CD14-positive monocyte (primary cell): ENCODE data around the gene GNAL. TPM values are rescaled to one million over a fixed set of nuclear protein-coding genes. Genes with fewer than 3 reads are reported as not detected.

Experiments
- DNase-seq, 3 donors: peaks; one replicate each; pipeline ENCODE4 v3.0.0-alpha.2; 2011 to 2022
- H2AFZ ChIP-seq: 2 replicates; pipeline ENCODE4 v1.6.0; 2012; ENCODE audit warnings: mild to moderate bottlenecking, low read depth, low read length, inconsistent platforms; ENCODE audit not compliant: insufficient read depth, poor library complexity, severe bottlenecking
- H3K27ac ChIP-seq, 2 donors: 1 replicate in 1 of 2; 2 replicates in 1 of 2; pipeline ENCODE4 v1.5.1; 2012 to 2013; ENCODE audit warnings: low read length in 2 of 2, control low read depth in 1 of 2, inconsistent platforms in 1 of 2, low read depth in 1 of 2, mild to moderate bottlenecking in 1 of 2
- H3K27me3 ChIP-seq, 2 donors: one replicate each; pipeline versions ENCODE4 v1.6.0 to v1.6.1; 2011 to 2013; ENCODE audit warnings: low read length in 2 of 2; ENCODE audit not compliant: control insufficient read depth in 2 of 2, insufficient read depth in 2 of 2
- H3K36me3 ChIP-seq, 2 donors: replicated peaks in 1 of 2; 1 replicate in 1 of 2; 2 replicates in 1 of 2; pipeline versions ENCODE4 v1.5.1 to v1.6.1; 2012 to 2013; ENCODE audit warnings: low read length in 2 of 2, control low read depth in 1 of 2, inconsistent platforms in 1 of 2, mild to moderate bottlenecking in 1 of 2; ENCODE audit not compliant: insufficient read depth in 2 of 2, control insufficient read depth in 1 of 2
- H3K4me1 ChIP-seq, 2 donors: 1 replicate in 1 of 2; 2 replicates in 1 of 2; pipeline versions ENCODE4 v1.5.1 to v1.6.1; 2012 to 2013; ENCODE audit warnings: low read length in 2 of 2, control low read depth in 1 of 2, inconsistent platforms in 1 of 2, mild to moderate bottlenecking in 1 of 2, moderate library complexity in 1 of 2; ENCODE audit not compliant: insufficient read depth in 2 of 2, control insufficient read depth in 1 of 2
- H3K4me2 ChIP-seq: replicated peaks from 2 replicates; pipeline ENCODE3; 2012; ENCODE audit warnings: low read length, moderate library complexity, mild to moderate bottlenecking; ENCODE audit not compliant: poor library complexity, severe bottlenecking; ENCODE audit errors: extremely low read depth
- H3K4me3 ChIP-seq, 3 experiments: fragments of 200-600 bp in 1 of 3; sonication (generic) in 1 of 3; replicated peaks in 1 of 3; 1 replicate in 2 of 3; 2 replicates in 1 of 3; pipeline ENCODE4 v1.5.1; 2011 to 2013; ENCODE audit warnings: low read length in 3 of 3, mild to moderate bottlenecking in 3 of 3, control low read depth in 2 of 3, low read depth in 2 of 3, inconsistent platforms in 1 of 3, moderate library complexity in 1 of 3
- H3K79me2 ChIP-seq: 2 replicates; pipeline ENCODE4 v1.6.0; 2012; ENCODE audit warnings: mild to moderate bottlenecking, control low read depth, inconsistent platforms, low read length, moderate library complexity; ENCODE audit not compliant: insufficient read depth
- H3K9ac ChIP-seq: 2 replicates; pipeline ENCODE4 v1.6.0; 2017; ENCODE audit warnings: low read length, mild to moderate bottlenecking; ENCODE audit not compliant: insufficient read depth, poor library complexity, severe bottlenecking
- H3K9me3 ChIP-seq, 2 donors: replicated peaks in 1 of 2; 1 replicate in 1 of 2; 2 replicates in 1 of 2; pipeline versions ENCODE4 v1.5.1 to v1.6.1; 2012 to 2013; ENCODE audit warnings: low read length in 2 of 2, control low read depth in 1 of 2; ENCODE audit not compliant: control insufficient read depth in 1 of 2, insufficient read depth in 1 of 2
- H4K20me1 ChIP-seq: 2 replicates; pipeline ENCODE4 v1.6.0; 2012; ENCODE audit warnings: mild to moderate bottlenecking, low read length, control low read depth, moderate library complexity; ENCODE audit not compliant: insufficient read depth
- H3K27ac Mint-ChIP-seq, 7 donors: one replicate each; pipeline ENCODE4 v1.8.0; 2020; ENCODE audit warnings: mild to moderate bottlenecking in 7 of 7, mixed read lengths in 7 of 7, moderate library complexity in 6 of 7, inconsistent platforms in 2 of 7
- H3K27me3 Mint-ChIP-seq, 3 donors: one replicate each; pipeline ENCODE4 v1.8.0; 2021 to 2022; ENCODE audit warnings: low read depth in 3 of 3, mild to moderate bottlenecking in 3 of 3, mixed read lengths in 3 of 3, moderate library complexity in 3 of 3, inconsistent platforms in 1 of 3
- H3K36me3 Mint-ChIP-seq, 2 donors: one replicate each; pipeline ENCODE4 v1.8.0; 2020; ENCODE audit warnings: mixed read lengths in 2 of 2, inconsistent platforms in 1 of 2, mild to moderate bottlenecking in 1 of 2
- H3K4me1 Mint-ChIP-seq: one replicate; pipeline ENCODE4 v1.8.0; 2020; ENCODE audit warnings: mild to moderate bottlenecking, mixed read lengths
- H3K4me3 Mint-ChIP-seq, 2 donors: one replicate each; pipeline ENCODE4 v1.8.0; 2020; ENCODE audit warnings: mild to moderate bottlenecking in 2 of 2, mixed read lengths in 2 of 2, moderate library complexity in 1 of 2
- H3K9me3 Mint-ChIP-seq, 7 donors: one replicate each; pipeline ENCODE4 v1.8.0; 2020 to 2022; ENCODE audit warnings: mixed read lengths in 7 of 7, mild to moderate bottlenecking in 6 of 7, moderate library complexity in 6 of 7, inconsistent platforms in 2 of 7
- WGBS: methylation state at CpG from one replicate; pipeline ENCODE4 v1.1.5; 2013; ENCODE audit warnings: missing lambda C conversion rate; ENCODE audit not compliant: insufficient coverage; 5-methylcytosine and 5-hydroxymethylcytosine counted together
- intact Hi-C, 2 donors: fragments of 100-400 bp; cut with micrococcal nuclease; formaldehyde crosslinking; loops; one replicate each; pipeline versions ENCODE4 v1.15.0 to v1.15.1; 2023
- polyA plus RNA-seq, 3 donors: library from polyadenylated mRNA; depleted of rRNA in 1 of 3; unstranded in 2 of 3; stranded (reverse) in 1 of 3; fragments of 300-500 nt in 2 of 3; fragments of >200 nt in 1 of 3; fragmentation: Illumina TruSeq in 2 of 3; gene quantifications; 1 replicate in 2 of 3; 2 replicates in 1 of 3; pipeline ENCODE4 v1.2.3, GENCODE V29; 2012 to 2021
- TF ChIP-seq, protein P1 (sequence below): fragments of 200-600 bp; IDR thresholded peaks from one replicate; pipeline ENCODE4 v1.8.0; 2022; ENCODE audit warnings: antibody characterized with exemption, mild to moderate bottlenecking

GNAL gene
- polyA plus RNA-seq, 3 donors: 0.01 to 0.03 TPM; not detected in 1

GRCh38 chr18:11665587-11665986 is 23.5 kb upstream of the GNAL start:
- TF ChIP-seq, protein P1, sequence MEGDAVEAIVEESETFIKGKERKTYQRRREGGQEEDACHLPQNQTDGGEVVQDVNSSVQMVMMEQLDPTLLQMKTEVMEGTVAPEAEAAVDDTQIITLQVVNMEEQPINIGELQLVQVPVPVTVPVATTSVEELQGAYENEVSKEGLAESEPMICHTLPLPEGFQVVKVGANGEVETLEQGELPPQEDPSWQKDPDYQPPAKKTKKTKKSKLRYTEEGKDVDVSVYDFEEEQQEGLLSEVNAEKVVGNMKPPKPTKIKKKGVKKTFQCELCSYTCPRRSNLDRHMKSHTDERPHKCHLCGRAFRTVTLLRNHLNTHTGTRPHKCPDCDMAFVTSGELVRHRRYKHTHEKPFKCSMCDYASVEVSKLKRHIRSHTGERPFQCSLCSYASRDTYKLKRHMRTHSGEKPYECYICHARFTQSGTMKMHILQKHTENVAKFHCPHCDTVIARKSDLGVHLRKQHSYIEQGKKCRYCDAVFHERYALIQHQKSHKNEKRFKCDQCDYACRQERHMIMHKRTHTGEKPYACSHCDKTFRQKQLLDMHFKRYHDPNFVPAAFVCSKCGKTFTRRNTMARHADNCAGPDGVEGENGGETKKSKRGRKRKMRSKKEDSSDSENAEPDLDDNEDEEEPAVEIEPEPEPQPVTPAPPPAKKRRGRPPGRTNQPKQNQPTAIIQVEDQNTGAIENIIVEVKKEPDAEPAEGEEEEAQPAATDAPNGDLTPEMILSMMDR: no peak
- no peak overlapping the region for H3K27ac ChIP-seq
- intact Hi-C loops: no loop called here
- no peak overlapping the region for H2AFZ ChIP-seq
- Mint-ChIP-seq H3K27me3 (peaks cover 2 to 10% (median 3%) of the 10 kb centered on the region in 3 donors), H3K36me3 (no peaks in the 10 kb centered on the region), H3K4me3 (no peak overlapping the region), H3K9me3 (no peaks in the 10 kb centered on the region), H3K27ac (no peak overlapping the region), H3K4me1 (no peaks in the 10 kb centered on the region)
- WGBS: no CpG with 5 or more reads among the region's 4 CpGs
- H3K9me3 ChIP-seq: no peaks in the 10 kb centered on the region
- H3K4me3 ChIP-seq: no peak overlapping the region
- no peaks in the 10 kb centered on the region for H4K20me1 ChIP-seq
- no peak overlapping the region for H3K9ac ChIP-seq
- H3K4me2 ChIP-seq: no peak overlapping the region
- DNase-seq: no peak
- no peaks in the 10 kb centered on the region for H3K36me3 ChIP-seq
- H3K4me1 ChIP-seq: no peaks in the 10 kb centered on the region
- H3K27me3 ChIP-seq: no peaks in the 10 kb centered on the region
- no peaks in the 10 kb centered on the region for H3K79me2 ChIP-seq

GRCh38 chr18:11666176-11666575 is 22.9 kb upstream of the GNAL start:
- Mint-ChIP-seq H3K4me1 (no peaks in the 10 kb centered on the region), H3K4me3 (no peak overlapping the region), H3K36me3 (no peaks in the 10 kb centered on the region), H3K9me3 (no peaks in the 10 kb centered on the region), H3K27me3 (peaks cover 2 to 10% (median 3%) of the 10 kb centered on the region in 3 donors), H3K27ac (no peak overlapping the region)
- H3K79me2 ChIP-seq: no peaks in the 10 kb centered on the region
- no peaks in the 10 kb centered on the region for H3K36me3 ChIP-seq
- no peak overlapping the region for H2AFZ ChIP-seq
- no peak overlapping the region for H3K9ac ChIP-seq
- TF ChIP-seq, protein P1: no peak
- no peak overlapping the region for H3K27ac ChIP-seq
- no peak overlapping the region for H3K4me2 ChIP-seq
- no peaks in the 10 kb centered on the region for H3K4me1 ChIP-seq
- no peaks in the 10 kb centered on the region for H3K27me3 ChIP-seq
- no peaks in the 10 kb centered on the region for H4K20me1 ChIP-seq
- no peaks in the 10 kb centered on the region for H3K9me3 ChIP-seq
- no peak overlapping the region for H3K4me3 ChIP-seq
- DNase-seq: no peak
- 96% methylated on average over 4 of the region's 4 CpGs for WGBS
- intact Hi-C loops: no loop called here
